ENCODE data around the gene LAMB4. TPM values are rescaled to one million over a fixed set of nuclear protein-coding genes. Genes with fewer than 3 reads are reported as not detected.

LAMB4 gene
- polyA plus RNA-seq, 1 of the 3 experiments (the other 2 are of a cell fraction) = 0.36 TPM

DNA sequence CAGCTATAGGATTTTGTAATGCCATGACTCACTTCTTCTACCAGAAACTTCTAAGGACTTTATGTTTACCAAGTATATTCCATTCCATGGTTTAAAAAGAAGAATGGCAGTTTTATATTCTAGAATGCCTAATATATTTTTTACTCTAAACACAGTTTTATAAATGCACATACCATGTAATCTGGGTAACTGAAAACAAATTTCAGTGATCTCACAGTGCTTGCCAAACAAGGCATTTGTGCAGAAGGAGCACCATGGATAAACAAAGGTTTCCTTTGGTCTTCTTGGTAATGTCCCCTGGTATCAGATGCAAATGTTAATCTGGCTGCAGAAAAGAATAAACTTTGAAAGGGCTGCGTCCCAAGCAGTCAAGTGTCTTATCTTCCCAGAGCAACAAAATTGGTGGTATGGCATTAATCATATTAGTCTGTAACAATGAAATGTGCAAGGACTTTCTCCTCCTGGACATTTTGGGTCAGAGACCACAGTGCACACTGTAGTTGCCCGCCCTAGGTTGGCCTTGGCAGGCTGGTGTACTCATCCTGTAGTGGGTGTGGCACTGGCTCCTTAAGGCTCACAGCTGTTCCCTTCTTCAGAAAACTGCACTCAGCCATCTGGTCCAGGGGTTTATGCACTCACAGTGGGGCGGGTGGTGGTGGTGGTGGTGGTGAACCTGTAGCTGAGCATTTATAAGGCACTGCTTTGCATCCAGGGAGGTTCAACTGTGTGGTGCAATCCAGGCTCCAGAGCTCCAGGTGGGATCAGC, 56.7 kb downstream of the LAMB4 start:
- Histone ChIP-seq H3K27me3 (ENCODE audit: insufficient read depth) (no peaks in the 10 kb centered on the region), H3K9ac (no peak overlapping the region), H3K4me1 (ENCODE audit: control insufficient read depth in 1 of 2, insufficient read depth in 2 of 2, low read depth in 1 of 2, low read length in 1 of 2) (peaks cover 2 to 6% of the 10 kb centered on the region in 2 experiments; a peak in 2 of 4 replicates), H3K36me3 (replicated peaks in 1 of 2; ENCODE audit: control insufficient read depth in 1 of 2, insufficient read depth in 2 of 2, low read length in 1 of 2) (no peaks in the 10 kb centered on the region), H3K4me3 (ENCODE audit: low read depth in 2 of 2, low read length in 1 of 2) (no peak overlapping the region), H3K9me2 (no peaks in the 10 kb centered on the region), H3K79me2 (ENCODE audit: insufficient read depth) (no peaks in the 10 kb centered on the region), H3K9me3 (no peaks in the 10 kb centered on the region), H3K4me2 (no peak overlapping the region), H3K27ac (ENCODE audit: low read depth in 2 of 2, low read length in 1 of 2) (no peak overlapping the region), H3F3A (replicated peaks; ENCODE audit: insufficient read depth) (peaks cover under 1% of the 10 kb centered on the region), H4K20me1 (ENCODE audit: insufficient read depth) (no peaks in the 10 kb centered on the region), H2AFZ (ENCODE audit: low read depth) (no peak overlapping the region)
- 80% methylated on average over 3 of the region's 3 CpGs for WGBS (ENCODE audit: low lambda C conversion rate)
- ChIA-PET POLR2A (no interaction called here), CTCF (interaction anchor here (2.4 kb wide), 1 partner anchor 72 kb away, joined by 8 read pairs; no protein-coding TSS in a partner anchor)
- DNase-seq = no peak
- no peak for TF ChIP-seq TEAD4 (IDR thresholded peaks at IDR 0.05; ENCODE audit: borderline replicate concordance, insufficient read depth)
- TF ChIP-seq, protein P1, sequence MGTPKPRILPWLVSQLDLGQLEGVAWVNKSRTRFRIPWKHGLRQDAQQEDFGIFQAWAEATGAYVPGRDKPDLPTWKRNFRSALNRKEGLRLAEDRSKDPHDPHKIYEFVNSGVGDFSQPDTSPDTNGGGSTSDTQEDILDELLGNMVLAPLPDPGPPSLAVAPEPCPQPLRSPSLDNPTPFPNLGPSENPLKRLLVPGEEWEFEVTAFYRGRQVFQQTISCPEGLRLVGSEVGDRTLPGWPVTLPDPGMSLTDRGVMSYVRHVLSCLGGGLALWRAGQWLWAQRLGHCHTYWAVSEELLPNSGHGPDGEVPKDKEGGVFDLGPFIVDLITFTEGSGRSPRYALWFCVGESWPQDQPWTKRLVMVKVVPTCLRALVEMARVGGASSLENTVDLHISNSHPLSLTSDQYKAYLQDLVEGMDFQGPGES (IDR thresholded peaks at IDR 0.05; ENCODE audit: low read depth, low read length) = no peak
- no peak for TF ChIP-seq MEF2A (IDR thresholded peaks at IDR 0.05; ENCODE audit: borderline replicate concordance, low read depth)
- TF ChIP-seq ELF1 (IDR thresholded peaks at IDR 0.05) = no peak
- TF ChIP-seq, protein P2, sequence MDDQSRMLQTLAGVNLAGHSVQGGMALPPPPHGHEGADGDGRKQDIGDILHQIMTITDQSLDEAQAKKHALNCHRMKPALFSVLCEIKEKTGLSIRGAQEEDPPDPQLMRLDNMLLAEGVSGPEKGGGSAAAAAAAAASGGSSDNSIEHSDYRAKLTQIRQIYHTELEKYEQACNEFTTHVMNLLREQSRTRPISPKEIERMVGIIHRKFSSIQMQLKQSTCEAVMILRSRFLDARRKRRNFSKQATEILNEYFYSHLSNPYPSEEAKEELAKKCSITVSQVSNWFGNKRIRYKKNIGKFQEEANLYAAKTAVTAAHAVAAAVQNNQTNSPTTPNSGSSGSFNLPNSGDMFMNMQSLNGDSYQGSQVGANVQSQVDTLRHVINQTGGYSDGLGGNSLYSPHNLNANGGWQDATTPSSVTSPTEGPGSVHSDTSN (IDR thresholded peaks at IDR 0.05) = no peak
- TF ChIP-seq YY1 (IDR thresholded peaks at IDR 0.05; ENCODE audit: low read depth) = no peak
- TF ChIP-seq, protein P3, sequence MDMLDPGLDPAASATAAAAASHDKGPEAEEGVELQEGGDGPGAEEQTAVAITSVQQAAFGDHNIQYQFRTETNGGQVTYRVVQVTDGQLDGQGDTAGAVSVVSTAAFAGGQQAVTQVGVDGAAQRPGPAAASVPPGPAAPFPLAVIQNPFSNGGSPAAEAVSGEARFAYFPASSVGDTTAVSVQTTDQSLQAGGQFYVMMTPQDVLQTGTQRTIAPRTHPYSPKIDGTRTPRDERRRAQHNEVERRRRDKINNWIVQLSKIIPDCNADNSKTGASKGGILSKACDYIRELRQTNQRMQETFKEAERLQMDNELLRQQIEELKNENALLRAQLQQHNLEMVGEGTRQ (IDR thresholded peaks at IDR 0.05; ENCODE audit: borderline replicate concordance, low read depth, low read length) = no peak
- no peak for TF ChIP-seq MXI1 (IDR thresholded peaks at IDR 0.05; ENCODE audit: low read depth, low read length)
- TF ChIP-seq JUND (IDR thresholded peaks at IDR 0.05) = no peak
- TF ChIP-seq RXRA (IDR thresholded peaks at IDR 0.05; ENCODE audit: borderline replicate concordance, low read depth) = no peak
- TF ChIP-seq FOXM1 (IDR thresholded peaks at IDR 0.05; ENCODE audit: low read depth) = no peak
- TF ChIP-seq TCF12 (IDR thresholded peaks at IDR 0.05) = no peak
- no peak for TF ChIP-seq POLR2AphosphoS5 (IDR thresholded peaks at IDR 0.05; ENCODE audit: low read depth, low read length)
- TF ChIP-seq TAF1 (IDR thresholded peaks at IDR 0.05; ENCODE audit: borderline replicate concordance, low read depth, low read length) = no peak
- TF ChIP-seq GABPA (IDR thresholded peaks at IDR 0.05; ENCODE audit: low read depth) = no peak
- no peak for TF ChIP-seq FOSL2 (IDR thresholded peaks at IDR 0.05; ENCODE audit: borderline replicate concordance, low read depth)
